GF-D8 (cell line): ENCODE data around the gene THYN1.

Source experiments
- DNase-seq: peaks from one replicate; lab custom pipeline; 2025; lab: John Stamatoyannopoulos, UW

Gene THYN1

DNA sequence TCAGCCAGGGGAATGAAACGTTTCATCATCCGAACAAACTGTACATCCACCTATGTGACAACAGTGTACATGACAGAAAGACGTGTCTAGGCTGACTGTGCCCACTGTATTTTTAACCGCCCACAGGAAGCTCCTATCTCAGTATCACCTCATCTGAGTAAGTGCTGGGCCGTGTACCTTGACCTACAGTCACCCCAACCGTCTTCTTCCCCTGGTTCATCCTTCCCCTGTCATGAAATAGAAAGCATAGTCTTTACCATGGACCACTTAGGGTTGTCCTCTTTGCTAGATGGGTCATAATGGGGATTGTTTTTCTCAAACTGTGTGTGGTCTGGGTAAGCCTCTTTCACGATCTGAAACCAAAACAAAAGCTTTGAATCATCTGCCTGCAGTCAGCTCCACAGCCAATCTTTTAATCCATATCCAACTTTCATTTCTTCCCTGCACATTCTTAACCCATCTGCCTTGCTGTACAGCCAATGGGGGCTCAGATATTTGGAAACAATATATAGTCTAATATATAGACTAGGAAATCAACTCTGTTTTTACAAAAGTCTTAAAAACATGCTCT, 4.2 kb downstream of the THYN1 start:
- no peak for DNase-seq

DNA sequence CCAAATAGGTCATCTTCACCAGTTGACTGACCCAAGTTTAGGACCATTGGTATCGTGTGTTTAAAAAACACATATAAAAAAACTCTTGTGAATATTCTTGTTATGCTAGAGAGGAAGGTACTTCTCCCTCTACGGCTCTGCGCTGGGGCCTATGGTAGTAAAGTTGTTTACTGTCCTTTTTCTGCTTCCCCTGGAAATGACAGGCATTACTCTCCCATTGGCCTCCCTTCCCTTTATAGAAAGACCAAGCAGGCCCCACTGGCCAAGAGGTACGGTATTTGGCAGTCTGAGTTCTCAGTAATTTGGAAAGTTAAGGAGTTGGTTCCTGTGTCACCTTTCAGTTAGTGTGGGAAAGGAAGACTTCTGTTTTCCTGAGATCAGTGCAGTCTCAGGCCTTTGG, 6.5 kb downstream of the THYN1 start:
- DNase-seq = no peak

DNA sequence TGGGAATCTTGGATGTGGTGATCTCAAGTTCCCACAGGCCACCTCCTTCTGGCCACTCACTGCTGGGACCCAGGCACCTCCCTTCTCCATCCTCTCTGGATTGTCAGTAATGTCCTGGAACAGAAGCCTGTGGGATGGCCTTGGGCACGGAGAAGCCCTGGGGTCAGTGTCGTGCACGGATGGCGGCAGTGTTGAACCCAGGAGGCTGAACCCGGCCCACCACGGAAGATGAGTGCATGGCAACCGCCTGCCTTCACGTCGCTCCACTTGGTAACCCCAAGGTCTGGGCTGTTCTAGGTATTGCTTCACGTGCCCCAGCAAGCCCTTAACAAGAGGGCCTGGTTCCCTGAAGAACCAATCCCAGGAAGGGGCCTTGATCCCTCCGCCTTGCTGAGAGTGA, 7.1 kb downstream of the THYN1 start:
- no peak for DNase-seq

- no peak for DNase-seq
Measured at GRCh38 chr11:134245434-134245833, 7.7 kb downstream of the THYN1 start.

GRCh38 chr11:134244593-134244992, 8.6 kb downstream of the THYN1 start:
- peak; percentile 30 for DNase-seq

GRCh38 chr11:134243913-134244312, 9.2 kb downstream of the THYN1 start:
- DNase-seq = no peak

DNA sequence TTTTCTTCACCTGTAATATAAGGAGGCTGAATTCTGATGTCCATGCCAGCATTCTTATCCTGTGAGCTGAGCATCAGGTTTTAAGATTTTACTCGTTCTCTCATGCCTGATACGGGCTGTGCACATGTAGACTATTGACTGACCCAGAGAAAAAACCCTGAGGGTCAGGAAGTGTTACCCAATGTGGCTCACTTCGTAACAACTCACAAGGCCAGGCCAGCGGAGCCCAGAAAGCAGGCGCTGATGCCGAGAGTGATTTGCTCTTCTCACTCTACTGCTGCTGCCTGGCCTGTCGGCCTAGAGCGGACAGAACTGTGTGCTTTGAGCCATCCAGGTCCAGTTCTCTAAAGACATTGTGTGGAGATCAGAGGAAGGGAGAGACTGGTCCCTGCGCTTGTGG, 10.8 kb downstream of the THYN1 start:
- no peak for DNase-seq

GRCh38 chr11:134240592-134240991, 12.6 kb downstream of the THYN1 start:
- DNase-seq = no peak

DNA sequence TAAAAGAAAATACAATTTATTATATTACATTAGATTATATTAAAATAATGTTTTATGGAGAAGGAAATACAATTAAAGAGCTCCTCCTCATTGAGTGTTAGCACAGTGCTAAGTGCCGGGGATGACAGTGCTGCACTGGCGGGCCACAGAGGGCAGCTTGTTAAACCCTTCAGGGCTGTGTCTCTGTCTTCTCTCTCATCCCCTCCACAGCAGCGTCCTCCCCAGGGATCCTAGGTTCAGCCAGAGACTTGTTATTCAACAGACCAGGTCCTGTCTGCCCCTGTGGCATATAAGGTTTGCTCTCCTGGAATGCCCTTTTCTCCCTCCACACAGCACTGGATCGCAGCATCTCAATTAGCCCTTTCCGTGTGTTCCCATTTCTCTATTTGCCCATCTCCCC, 14.2 kb downstream of the THYN1 start:
- no peak for DNase-seq

DNA sequence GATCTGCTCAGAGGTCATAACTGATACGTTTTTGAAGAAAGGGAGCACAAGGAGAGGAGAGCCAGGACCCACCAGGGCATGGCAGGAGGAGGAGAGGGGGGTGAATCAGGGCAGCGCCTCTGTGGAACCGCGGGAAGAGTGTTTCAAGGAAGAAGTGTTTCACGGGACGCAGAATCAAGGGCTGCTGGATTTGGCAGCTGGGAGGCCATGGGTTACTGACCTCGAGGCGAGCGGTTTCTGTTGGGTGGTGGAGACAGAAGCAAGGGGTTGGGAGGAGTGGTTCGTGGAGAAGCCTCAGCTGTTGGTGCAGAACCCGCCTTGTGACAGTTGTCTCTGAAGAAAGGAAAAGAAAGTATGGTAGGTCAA, 15.6 kb downstream of the THYN1 start:
- no peak for DNase-seq

DNA sequence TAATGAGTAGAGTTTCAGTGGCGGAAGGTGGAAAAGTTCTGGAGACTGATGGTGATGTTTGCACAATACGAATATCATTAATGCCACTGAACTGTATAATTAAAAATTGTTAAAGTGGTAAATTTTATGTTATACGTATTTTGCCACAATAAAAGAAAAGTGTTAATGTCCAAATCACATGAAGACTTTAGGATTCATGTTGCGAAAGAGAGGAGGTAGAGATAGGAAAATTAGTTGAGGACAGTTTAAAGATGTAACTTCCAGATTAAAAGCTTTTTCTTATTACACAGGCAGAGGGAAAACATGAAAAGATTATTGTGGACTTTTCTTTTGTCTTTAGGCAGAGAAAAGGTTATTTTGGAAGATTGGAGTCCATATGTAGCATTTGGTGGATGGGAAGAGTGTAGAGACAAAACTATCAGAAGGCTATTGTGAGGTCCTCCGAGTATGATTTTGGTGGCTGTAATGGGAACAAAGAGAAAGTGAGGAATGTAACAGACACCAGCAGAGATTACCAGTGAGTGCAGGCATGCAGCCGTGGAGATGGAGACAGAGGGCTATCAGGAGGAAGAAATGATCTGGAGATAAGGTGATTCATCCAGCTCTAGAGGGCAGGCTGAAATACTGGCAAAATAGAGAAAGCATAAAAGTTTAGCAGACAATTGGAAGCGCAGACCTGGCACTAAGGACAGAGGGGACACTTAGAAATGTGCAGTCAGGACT, 16.2 kb downstream of the THYN1 start:
- DNase-seq = no peak

GRCh38 chr11:134235399-134235798, 17.8 kb downstream of the THYN1 start:
- no peak for DNase-seq

GRCh38 chr11:134233729-134234179, 19.4 kb downstream of the THYN1 start:
- DNase-seq = no peak

- DNase-seq = peak; percentile 86
Measured at GRCh38 chr11:134231958-134232659, 21.0 kb downstream of the THYN1 start.

DNA sequence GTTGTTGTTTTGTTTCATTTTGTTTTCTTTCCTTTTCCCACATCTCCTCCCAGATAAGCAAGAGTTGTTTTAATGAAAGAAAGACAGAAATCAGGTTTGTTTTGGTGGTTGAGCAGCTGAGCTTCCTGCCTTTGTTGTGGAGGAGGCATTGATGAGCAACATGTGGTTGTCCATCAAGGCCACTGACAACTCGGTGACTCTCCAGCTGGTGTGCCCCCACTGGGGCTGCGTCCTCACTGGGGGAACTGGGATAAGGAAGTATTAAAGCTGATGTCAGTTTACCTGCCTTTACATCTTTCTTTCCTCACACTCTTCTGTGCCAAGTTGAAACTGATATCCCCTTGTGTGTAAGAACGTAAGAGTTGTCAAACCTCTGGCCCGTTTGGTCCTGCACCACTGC, 22.8 kb downstream of the THYN1 start:
- DNase-seq = no peak

- no peak for DNase-seq
Measured at GRCh38 chr11:134229126-134229790, 23.9 kb downstream of the THYN1 start.

GRCh38 chr11:134228625-134229024, 24.5 kb downstream of the THYN1 start:
- no peak for DNase-seq

DNA sequence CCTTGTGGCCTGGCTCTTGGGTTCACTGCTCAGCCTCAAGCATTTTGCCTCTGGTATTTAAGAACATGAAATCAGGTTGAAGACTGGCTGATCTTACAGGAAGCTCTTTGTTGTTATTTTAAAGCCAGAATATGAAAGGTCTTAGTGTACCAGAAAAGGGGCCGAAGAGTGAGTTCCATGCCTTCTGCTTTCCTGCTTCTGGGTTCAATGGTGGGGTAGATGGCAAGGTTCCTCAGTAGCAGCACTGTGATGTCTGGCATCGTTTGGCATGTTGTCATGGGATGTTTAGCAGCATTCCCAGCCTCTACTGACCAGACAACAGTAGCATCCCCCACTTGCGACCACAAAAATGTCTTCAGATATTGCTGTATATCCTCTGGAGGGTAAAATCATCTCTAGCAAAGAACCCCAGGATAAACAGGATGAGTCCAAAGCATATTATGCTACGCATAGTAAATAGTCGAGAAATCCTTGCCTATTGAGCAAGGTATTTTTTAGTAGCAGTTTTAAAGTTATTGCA, 26.3 kb downstream of the THYN1 start:
- no peak for DNase-seq

DNA sequence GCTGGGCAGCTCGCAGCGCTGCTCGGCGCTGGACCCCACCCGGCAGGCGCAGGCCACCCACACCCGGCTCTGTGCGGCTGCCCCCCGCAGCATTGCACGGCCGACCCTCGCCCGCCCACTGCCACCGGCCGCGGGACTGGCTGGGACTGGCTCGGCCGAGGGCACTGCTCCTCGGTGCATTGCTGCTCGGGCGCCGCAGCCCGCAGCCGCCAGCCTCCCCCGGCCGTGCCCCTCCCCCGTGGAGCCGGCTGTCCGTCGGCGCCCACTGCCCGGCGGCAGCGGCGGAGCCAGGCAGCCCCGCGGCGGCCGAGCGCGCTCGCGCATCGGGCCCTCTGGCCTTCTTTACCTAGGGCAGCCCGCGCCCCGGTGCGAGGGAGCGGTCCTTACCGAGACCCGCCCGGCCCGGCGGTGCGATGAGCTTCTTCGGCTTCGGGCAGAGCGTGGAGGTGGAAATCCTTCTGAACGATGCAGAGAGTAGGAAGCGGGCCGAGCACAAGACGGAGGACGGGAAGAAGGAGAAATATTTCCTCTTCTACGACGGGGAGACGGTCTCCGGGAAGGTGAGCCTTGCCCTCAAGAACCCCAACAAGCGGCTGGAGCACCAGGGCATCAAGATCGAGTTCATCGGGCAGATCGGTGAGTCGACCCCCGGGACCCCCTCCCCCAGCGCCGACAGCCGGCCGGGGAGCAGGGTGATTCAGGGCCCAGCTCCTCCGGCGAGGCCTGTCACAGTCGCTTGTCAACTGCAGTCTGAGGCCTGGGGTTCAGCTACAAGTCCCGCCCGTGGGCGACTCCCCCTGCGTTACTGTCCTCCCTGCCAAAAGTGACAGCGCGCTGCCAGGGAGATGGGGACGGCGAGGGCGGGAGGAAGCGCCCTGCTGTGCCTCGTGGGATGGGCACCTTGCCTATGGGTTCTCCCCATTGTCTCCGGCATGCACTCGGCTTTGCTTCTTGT, 28.2 kb downstream of the THYN1 start:
- DNase-seq = peak; percentile 80

DNA sequence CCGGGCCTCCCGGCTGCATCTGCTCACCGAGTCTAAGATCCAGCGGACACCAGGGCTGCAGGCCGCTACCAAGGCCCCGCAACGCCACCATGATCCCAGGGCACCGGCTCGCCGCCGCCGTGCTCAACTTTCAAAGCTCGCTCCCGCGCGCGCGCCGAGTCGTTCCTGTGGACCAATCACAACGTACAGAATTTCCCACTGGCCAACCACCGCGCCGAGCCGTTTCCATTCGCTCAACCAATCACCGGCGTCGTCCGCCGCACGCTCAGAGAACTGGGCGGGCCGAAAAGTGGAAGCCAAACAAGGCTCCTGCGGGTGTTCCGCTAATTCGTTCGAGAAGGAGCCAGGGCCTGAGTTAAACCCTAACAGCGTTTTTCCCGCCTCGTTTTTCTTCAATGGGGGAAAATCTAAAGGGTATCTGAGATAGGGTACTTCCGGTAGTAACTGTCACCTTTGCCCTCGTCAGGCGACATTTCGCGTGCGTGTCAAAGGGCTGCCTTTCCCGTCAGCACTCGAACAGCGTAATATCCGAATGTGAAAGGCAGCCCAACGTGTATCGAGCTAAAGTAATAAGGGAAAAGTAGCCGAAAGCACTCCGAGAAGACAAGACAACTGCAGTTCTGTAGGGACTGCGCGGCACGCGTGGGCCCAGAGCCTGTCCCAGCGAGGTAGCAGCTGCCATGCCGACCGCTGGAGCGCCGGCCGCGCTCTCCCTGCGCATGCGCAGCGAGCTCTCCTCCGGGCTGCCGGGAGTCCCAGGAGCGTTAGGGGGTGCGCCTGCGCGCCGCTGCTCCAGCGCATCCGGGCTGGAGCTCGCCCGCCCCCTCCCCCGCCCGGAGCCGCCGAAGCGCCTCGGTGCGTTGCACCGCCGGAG, 29.1 kb downstream of the THYN1 start, which contains the start of the genes NCAPD3 and VPS26B:
NCAPD3 (minus strand) TSS at position 132 of the 874 bp plus-strand sequence; CDS start at position 91, 41 bp downstream.
VPS26B (plus strand) TSS at position 836 of the 874 bp plus-strand sequence. CDS start 452 bp downstream, outside the sequence.
- DNase-seq = peak; percentile 100
